GM15510 (cell line): ENCODE results near the gene TMEM138.

Source experiments
- POLR2A ChIP-seq: IDR thresholded peaks from 3 replicates; pipeline ENCODE4 v1.6.1; 2011; ENCODE audit warnings: borderline replicate concordance; ENCODE audit not compliant: insufficient read length; ENCODE audit errors: extremely low read depth

Gene TMEM138

DNA sequence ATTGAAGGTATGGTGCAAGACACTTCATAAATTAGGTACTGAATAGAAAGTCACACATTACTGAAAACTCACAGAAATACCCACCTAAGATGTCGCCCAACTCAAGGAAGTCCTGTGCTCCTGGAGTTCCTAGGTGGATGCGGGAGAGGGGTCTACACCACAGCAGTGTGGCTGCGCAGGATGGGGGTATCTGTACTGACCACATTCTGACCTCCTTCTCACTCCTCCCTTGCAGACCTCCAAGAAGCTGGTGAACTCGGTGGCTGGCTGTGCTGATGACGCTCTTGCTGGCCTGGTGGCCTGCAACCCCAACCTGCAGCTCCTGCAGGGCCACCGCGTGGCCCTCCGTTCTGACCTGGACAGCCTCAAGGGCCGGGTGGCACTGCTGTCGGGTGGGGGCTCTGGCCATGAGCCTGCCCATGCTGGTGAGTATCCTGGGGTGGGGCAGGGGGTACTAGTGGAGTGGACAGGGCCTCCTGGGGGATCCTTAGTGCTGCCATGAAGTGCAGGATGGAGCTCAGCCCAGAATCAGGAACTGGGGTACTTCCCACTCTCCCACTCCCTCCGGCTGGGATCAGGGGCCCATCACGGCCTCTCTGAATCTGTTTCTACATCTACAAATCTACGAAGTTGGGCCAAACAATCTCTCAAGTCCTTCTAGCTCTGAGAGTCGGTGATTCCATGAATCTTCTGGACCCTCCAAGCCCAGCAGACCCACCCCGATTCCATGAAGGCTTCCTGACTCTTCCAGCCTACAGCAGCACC lies 24.3 kb upstream of the TMEM138 start:
- no peak for TF ChIP-seq POLR2A

DNA sequence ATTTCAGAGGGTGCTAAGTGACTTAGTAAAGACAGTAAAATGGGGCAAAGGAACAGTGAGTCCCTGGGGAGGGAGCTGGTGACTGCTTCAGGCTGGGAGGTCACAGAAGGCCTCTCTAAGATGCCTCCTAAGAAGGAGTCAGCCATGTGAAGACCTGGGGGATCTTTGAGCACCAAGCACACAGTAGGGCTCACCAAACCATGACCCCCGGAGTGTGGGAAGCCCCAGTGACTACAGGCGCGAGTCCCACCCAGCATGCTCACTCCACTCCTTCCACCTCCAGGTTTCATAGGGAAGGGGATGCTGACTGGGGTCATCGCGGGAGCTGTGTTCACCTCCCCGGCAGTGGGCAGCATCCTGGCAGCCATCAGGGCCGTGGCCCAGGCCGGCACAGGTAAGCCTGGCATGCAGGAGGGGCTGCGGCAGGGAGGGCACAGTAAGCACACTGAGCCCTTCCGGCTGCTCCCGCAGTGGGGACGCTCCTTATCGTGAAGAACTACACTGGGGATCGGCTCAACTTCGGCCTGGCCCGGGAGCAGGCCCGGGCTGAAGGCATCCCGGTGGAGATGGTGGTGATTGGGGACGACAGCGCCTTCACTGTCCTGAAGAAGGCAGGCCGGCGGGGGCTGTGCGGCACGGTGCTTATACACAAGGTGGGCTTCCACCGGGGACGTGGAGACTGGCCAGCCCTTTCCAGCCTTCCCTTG lies 23.2 kb upstream of the TMEM138 start:
- TF ChIP-seq POLR2A = no peak

DNA sequence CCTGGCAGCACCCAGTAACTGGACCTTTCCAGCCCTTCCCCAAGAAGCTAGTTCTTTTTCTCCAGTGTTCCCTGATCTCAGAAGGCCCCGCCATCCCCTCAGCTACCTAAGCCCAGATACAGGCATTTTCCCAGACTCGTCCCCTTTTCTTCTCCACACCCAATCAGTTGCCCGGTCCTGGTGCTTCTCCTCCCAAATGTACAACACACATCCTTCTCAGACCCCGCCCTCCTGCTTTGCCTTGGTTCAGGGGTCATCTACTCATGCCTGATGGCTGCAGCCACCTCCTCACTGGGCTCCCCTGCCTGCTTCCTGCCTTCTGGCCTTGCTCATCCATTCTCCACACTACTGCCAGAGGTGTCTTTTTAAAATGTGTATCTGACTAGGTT lies 22.7 kb upstream of the TMEM138 start:
- no peak for TF ChIP-seq POLR2A

DNA sequence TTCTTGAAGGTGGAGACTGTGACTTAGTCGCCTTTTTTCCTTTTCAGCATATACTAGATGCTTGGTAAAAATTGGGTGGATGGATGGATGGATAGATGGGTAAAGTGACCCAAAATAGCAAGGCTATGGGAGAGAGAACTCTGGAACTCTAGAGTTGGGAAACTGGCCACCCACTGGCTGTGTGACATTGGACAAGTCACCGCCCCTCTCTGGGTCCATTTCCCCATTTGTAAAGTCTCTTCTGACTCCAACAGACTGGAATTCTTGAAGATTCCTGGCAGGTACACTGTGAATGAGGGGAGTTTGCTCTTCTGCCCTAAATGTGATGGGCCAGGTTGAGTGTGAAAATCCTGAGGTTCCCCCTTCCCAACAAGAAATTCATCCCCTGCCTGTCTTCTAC lies 21.2 kb upstream of the TMEM138 start:
- TF ChIP-seq POLR2A = no peak

DNA sequence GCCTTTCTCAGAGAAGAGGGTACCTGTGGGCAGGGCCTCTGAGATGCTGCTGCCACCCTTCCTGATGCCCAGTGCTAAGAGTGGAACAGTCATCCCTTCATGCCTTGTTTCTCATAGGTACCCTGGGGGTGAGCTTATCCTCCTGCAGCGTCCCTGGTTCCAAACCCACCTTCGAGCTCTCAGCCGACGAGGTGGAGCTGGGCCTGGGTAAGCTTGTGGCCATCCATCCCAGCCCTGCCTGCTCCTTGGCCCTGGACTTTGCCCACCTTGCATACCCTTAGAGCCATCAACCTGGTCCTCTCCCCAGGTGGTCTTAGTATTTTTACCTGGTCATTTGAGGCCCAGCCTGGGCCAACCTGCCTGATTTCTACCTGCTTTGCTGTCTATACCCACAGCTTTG lies 20.5 kb upstream of the TMEM138 start:
- no peak for TF ChIP-seq POLR2A

DNA sequence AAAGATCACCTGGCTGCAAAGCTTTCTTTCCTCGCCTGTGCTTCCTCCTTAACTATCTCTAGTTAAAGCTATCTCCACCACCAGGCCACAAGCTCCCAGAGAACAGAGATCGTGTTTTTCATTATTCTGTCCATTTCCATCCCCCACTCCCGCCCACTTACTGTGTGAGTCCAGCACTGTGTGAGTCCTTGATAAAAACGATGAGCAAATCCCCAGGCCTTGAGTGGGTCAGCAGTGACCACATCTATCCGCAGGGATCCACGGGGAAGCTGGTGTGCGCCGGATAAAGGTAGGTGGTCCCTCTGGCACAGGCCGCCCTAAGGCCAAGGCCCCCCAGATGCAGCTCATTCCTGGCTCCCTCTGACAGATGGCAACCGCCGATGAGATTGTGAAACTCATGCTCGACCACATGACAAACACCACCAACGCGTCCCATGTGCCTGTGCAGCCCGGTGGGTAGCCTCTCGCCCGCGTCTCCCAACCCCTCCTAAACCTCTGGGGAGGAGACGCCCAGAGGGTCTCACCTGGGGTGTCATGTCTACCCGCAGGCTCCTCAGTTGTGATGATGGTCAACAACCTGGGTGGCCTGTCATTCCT lies 19.9 kb upstream of the TMEM138 start:
- TF ChIP-seq POLR2A = no peak

DNA sequence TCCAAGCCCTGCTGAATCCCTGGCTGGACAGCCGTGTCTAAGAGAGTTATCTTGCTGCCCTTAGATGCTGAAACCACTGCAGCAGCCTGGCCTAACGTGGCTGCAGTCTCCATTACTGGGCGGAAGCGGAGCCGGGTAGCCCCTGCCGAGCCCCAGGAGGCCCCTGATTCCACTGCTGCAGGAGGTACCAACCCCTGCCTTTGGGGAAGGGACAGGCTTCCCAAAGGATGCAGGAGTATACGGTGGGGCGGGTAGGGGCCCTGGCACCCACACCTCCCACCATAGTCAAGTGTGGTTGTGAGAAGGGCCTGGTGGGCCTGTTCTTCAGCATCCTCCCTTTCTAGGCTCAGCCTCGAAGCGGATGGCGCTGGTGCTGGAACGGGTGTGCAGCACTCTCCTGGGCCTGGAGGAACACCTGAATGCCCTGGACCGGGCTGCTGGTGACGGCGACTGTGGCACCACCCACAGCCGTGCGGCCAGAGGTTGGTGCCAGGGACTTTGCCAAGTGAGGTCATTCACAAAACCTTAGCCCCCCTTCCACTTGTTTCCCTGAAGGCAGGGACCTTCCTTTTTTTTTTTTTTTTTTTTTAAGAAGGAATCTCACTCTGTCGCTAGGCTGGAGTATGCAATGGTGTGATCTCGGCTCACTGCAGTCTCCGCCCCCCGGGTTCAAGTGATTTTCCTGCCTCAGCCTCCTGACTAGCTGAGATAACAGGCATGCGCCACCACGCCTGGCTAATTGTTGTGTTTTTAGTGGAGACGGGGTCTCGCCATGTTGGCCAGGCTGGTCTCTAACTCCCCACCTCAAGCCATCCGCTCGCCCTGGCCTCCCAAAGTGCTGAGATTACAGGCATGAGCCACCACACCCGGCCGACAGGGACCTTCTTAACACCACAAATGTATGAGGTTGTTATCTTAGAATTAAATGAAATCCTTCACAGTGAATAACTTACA lies 18.1 kb upstream of the TMEM138 start:
- no peak for TF ChIP-seq POLR2A

DNA sequence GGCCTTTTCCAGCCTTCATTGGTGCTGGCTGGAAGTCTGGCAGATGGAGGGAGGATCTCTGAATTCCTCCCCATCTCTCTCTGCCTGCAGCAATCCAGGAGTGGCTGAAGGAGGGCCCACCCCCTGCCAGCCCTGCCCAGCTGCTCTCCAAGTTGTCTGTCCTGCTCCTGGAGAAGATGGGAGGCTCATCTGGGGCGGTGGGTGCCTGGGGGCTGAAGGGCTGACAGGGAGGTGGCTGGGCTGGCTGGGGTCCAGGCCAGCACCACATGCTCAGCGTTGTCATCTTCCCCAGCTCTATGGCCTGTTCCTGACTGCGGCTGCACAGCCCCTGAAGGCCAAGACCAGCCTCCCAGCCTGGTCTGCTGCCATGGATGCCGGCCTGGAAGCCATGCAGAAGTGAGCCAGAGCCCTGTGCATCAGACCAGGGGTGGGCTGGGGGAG lies 17.0 kb upstream of the TMEM138 start:
- TF ChIP-seq POLR2A = no peak

DNA sequence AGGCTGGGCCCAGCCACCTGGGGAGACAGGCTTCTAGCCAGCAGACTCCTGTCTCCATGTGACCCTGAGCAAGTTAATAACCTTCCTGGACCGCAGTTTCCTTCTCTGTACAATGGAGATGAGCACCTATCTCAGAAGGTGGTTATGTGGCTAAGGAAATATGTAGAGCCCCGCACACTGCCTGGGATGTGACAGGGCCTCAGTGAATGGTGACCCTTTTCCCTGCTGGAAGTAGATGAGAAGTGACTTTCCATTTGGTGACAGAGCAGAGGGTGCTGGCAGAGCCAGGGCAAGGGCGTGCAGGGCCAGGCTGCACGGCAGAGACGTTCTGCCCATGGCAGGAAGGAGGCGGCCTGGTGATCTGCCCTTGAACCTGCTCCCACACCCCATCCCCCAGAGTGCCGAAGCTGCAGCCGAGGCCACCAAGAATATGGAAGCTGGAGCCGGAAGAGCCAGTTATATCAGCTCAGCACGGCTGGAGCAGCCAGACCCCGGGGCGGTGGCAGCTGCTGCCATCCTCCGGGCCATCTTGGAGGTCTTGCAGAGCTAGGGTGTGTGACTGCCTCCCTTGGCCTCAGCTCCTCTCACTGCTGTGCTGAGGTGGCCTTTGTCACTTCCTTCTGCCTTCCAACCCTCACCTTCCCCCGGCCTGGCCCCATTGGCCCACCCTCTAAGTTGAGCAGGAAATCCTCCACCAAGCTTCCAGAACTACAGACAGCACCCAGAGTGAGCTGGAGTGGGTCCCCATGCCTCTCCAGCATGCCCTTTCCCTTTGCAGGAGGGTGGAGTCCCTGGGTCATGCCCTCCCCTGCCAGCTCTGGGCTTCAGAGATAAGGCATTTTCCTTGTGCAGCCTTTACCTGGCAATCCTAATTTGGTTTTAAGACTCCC lies 16.0 kb upstream of the TMEM138 start:
- TF ChIP-seq POLR2A = no peak

DNA sequence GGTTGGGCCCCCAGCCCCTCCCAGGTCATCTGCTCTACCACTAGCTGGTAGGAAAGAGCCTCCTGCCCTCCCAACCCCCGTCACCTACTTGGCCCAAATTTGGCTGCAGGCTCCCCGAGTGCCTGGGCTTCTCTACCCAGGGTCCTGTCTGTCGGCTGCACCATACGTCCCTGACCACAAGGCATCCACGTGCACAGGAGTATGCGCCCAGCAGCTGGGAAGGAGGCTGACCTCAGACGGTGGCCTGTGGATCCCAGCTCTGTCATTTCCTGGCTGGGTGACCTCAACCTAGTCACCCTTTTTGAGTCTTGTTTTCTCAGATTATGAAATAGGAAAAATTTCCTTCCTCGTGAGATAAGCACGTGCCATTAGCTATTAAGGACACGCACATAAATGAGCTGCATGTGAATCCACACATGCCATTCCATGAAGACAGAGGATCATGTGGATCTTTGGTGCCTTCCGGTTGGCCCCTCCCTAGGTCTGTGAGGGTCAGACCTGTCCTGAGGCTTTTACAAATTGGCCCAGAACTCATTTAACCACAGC lies 14.2 kb upstream of the TMEM138 start:
- TF ChIP-seq POLR2A = no peak

DNA sequence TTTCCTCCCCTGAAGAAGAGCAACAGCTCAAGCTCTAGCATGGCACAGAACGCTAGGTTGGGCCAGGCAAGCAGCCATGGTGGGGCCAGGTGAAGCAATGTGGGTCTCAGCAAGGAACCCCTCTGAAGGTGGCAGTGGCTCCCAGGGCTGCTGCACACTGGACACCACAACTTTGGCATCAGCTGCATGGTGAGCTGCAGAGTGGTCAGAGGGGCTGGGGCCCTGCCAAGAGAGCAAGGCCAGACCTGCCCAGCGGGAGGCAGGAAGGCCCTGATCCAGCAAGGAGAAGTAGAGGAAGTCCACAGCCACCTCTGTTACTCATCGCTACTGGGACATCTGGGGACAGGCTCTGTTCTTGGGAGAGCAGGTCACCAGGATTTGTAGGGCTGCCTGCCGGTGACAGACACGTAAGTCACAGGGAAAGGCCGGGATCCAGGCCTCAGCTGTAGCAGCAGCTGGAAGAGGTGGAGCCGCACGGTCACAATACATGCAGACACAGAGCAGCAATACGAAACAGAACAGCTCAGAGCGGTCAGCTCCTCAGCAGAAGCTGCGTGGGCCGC lies 12.9 kb upstream of the TMEM138 start:
- TF ChIP-seq POLR2A = no peak

DNA sequence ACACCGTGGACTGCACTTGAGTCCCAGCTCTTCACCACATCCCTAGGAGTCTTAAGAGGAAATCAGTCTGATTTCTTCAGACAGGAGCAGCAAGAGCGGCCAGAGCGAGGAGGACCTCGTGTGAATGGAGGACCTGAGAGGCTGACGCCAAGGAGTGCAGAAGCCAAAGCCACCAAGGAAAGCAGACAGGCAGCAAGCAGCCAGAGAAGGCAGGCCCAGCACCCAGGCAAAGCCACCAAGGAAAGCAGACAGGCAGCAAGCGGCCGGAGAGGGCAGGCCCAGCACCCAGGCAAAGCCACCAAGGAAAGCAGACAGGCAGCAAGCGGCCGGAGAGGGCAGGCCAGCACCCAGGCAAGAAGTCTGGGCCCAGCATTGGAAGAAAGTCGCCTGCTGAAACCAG lies 12.3 kb upstream of the TMEM138 start:
- no peak for TF ChIP-seq POLR2A

DNA sequence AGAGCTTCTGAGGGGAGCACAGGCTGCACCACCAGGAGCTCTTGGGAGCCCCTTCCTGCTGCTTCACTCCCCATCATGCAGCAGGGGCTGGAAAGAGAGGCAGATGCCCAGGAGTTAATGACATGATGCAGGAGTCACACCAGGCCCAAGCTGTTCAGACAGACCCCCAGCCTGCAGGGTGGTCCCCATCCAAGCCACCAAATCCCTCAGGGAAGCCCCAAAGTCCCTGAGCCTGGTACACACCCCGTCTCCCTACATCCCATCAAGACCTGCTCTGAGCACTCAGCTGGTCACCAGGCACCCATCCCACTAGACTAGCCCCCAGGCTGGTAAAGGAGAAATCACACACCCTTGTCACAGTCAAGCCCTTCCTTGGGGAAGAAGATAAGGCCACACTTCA lies 11.8 kb upstream of the TMEM138 start:
- no peak for TF ChIP-seq POLR2A
